Stomach smooth muscle (tissue), 2 donors: Measurements from ENCODE around the gene MAP3K2.

Experiments used
- H3K27ac ChIP-seq: one replicate; pipeline ENCODE4 v1.7.0; 2013; ENCODE audit warnings: mild to moderate bottlenecking, low read length, inconsistent platforms
- H3K27me3 ChIP-seq, 2 donors: one replicate each; pipeline ENCODE4 v1.7.0; 2013; ENCODE audit warnings: low read length in 2 of 2; ENCODE audit not compliant: insufficient read depth in 2 of 2, control insufficient read depth in 1 of 2
- H3K36me3 ChIP-seq, 2 donors: one replicate each; pipeline ENCODE4 v1.7.0; 2013; ENCODE audit warnings: low read length in 2 of 2; ENCODE audit not compliant: control insufficient read depth in 2 of 2, insufficient read depth in 2 of 2
- H3K4me1 ChIP-seq: one replicate; pipeline ENCODE4 v1.7.0; 2013; ENCODE audit warnings: low read length; ENCODE audit not compliant: control insufficient read depth, insufficient read depth
- H3K4me3 ChIP-seq, 2 donors: one replicate each; pipeline ENCODE4 v1.7.0; 2013; ENCODE audit warnings: low read length in 2 of 2
- H3K9ac ChIP-seq, 2 donors: one replicate each; pipeline ENCODE4 v1.7.0; 2013; ENCODE audit warnings: low read length in 2 of 2, mild to moderate bottlenecking in 1 of 2
- H3K9me3 ChIP-seq, 2 donors: one replicate each; pipeline ENCODE4 v1.7.0; 2013; ENCODE audit warnings: low read length in 2 of 2; ENCODE audit not compliant: control insufficient read depth in 2 of 2
- donor health status: healthy.
- donor health status: Pancreatic carcinoma.

Gene MAP3K2

DNA sequence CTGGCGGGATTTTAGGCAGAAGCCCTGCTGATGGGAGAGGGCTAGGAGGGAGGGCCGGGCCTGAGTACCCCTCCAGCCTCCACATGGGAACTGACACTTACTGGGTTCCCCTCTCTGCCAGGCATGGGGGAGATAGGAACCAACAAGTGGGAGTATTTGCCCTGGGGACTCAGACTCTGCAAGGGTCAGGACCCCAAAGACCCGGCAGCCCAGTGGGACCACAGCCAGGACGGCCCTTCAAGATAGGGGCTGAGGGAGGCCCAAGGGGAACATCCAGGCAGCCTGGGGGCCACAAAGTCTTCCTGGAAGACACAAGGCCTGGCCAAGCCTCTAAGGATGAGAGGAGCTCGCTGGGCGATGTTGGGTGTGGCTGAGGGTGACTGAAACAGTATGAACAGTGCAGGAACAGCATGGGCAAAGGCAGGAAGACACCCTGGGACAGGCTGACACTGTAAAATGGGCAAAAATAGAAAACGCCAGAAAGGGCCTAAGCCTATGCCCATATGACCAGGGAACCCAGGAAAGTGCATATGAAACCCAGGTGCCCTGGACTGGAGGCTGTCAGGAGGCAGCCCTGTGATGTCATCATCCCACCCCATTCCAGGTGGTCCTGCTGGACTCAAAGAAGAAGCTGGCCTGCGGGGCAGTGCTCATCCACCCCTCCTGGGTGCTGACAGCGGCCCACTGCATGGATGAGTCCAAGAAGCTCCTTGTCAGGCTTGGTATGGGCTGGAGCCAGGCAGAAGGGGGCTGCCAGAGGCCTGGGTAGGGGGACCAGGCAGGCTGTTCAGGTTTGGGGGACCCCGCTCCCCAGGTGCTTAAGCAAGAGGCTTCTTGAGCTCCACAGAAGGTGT, 39.0 kb upstream of the MAP3K2 start:
- no peaks in the 10 kb centered on the region for H3K36me3 ChIP-seq
- no peak overlapping the region for H3K9ac ChIP-seq
- peaks cover 25 to 26% of the 10 kb centered on the region in 2 donors for H3K27me3 ChIP-seq
- H3K9me3 ChIP-seq: no peaks in the 10 kb centered on the region
- no peak overlapping the region for H3K27ac ChIP-seq
- H3K4me3 ChIP-seq: no peak overlapping the region
- peaks cover 9% of the 10 kb centered on the region for H3K4me1 ChIP-seq

DNA sequence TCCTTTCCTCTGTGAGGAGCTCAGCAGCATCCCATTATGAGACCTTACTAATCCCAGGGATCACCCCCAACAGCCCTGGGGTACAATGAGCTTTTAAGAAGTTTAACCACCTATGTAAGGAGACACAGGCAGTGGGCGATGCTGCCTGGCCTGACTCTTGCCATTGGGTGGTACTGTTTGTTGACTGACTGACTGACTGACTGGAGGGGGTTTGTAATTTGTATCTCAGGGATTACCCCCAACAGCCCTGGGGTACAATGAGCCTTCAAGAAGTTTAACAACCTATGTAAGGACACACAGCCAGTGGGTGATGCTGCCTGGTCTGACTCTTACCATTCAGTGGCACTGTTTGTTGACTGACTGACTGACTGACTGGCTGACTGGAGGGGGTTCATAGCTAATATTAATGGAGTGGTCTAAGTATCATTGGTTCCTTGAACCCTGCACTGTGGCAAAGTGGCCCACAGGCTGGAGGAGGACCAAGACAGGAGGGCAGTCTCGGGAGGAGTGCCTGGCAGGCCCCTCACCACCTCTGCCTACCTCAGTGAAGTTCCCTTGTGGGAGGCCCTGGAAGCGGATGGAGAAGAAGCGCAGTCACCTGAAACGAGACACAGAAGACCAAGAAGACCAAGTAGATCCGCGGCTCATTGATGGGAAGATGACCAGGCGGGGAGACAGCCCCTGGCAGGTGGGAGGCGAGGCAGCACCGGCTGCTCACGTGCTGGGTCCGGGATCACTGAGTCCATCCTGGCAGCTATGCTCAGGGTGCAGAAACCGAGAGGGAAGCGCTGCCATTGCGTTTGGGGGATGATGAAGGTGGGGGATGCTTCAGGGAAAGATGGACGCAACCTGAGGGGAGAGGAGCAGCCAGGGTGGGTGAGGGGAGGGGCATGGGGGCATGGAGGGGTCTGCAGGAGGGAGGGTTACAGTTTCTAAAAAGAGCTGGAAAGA, 38.0 kb upstream of the MAP3K2 start:
- H3K9me3 ChIP-seq: no peaks in the 10 kb centered on the region
- no peaks in the 10 kb centered on the region for H3K36me3 ChIP-seq
- H3K27me3 ChIP-seq: peaks cover 30 to 34% of the 10 kb centered on the region in 2 donors
- H3K27ac ChIP-seq: no peak overlapping the region
- peaks cover 9% of the 10 kb centered on the region for H3K4me1 ChIP-seq
- no peak overlapping the region for H3K9ac ChIP-seq
- no peak overlapping the region for H3K4me3 ChIP-seq

DNA sequence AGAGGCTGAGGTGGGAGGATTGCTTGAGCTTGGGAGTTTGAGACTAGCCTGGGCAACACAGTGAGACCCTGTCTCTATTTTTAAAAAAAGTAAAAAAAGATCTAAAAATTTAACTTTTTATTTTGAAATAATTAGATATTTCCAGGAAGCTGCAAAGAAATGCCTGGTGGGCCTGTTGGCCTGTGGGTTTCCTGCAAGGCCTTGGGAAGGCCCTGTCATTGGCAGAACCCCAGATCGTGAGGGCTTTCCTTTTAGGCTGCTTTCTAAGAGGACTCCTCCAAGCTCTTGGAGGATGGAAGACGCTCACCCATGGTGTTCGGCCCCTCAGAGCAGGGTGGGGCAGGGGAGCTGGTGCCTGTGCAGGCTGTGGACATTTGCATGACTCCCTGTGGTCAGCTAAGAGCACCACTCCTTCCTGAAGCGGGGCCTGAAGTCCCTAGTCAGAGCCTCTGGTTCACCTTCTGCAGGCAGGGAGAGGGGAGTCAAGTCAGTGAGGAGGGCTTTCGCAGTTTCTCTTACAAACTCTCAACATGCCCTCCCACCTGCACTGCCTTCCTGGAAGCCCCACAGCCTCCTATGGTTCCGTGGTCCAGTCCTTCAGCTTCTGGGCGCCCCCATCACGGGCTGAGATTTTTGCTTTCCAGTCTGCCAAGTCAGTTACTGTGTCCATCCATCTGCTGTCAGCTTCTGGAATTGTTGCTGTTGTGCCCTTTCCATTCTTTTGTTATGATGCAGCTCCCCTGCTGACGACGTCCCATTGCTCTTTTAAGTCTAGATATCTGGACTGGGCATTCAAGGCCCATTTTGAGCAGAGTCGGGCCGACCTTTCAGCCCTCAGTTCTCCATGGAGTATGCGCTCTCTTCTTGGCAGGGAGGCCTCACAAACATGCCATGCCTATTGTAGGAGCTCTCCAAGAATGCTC, 37.1 kb upstream of the MAP3K2 start:
- peaks cover 9% of the 10 kb centered on the region for H3K4me1 ChIP-seq
- H3K27ac ChIP-seq: no peak overlapping the region
- no peak overlapping the region for H3K9ac ChIP-seq
- H3K36me3 ChIP-seq: no peaks in the 10 kb centered on the region
- peaks cover 33 to 34% of the 10 kb centered on the region in 2 donors for H3K27me3 ChIP-seq
- no peaks in the 10 kb centered on the region for H3K9me3 ChIP-seq
- H3K4me3 ChIP-seq: no peak overlapping the region

DNA sequence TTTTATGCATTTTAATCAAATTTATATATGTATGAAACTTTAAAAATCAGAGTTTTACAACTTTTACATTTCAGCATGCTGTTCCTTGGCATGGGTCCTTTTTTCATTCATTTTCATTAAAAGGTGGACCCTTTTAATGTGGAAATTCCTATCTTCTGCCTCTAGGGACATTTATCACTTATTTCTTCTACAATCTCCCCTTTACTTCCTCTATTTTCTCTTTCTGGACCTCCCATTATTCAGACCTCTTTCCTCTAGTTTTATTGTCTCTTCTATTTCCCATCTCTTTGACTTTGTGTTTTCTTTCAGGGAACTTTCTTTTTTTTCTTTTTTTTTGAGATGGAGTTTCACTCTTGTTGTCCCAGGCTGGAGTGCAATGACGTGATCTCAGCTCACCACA, 36.1 kb upstream of the MAP3K2 start:
- H3K27me3 ChIP-seq: peaks cover 33 to 34% of the 10 kb centered on the region in 2 donors
- H3K4me3 ChIP-seq: peak overlapping the region in 1 of 2 donors; percentile 44
- H3K9ac ChIP-seq: no peak overlapping the region
- no peaks in the 10 kb centered on the region for H3K9me3 ChIP-seq
- H3K27ac ChIP-seq: no peak overlapping the region
- H3K4me1 ChIP-seq: peaks cover 9% of the 10 kb centered on the region
- H3K36me3 ChIP-seq: no peaks in the 10 kb centered on the region

DNA sequence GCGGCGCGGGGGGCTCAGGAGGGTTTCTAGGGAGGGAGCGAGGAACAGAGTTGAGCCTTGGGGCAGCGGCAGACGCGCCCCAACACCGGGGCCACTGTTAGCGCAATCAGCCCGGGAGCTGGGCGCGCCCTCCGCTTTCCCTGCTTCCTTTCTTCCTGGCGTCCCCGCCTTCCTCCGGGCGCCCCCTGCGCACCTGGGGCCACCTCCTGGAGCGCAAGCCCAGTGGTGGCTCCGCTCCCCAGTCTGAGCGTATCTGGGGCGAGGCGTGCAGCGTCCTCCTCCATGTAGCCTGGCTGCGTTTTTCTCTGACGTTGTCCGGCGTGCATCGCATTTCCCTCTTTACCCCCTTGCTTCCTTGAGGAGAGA, 35.7 kb upstream of the MAP3K2 start:
- H3K27ac ChIP-seq: no peak overlapping the region
- H3K36me3 ChIP-seq: no peaks in the 10 kb centered on the region
- H3K9me3 ChIP-seq: no peaks in the 10 kb centered on the region
- H3K9ac ChIP-seq: no peak overlapping the region
- peaks cover 9% of the 10 kb centered on the region for H3K4me1 ChIP-seq
- peaks cover 34 to 37% of the 10 kb centered on the region in 2 donors for H3K27me3 ChIP-seq
- peak overlapping the region; percentile 35 to 44 for H3K4me3 ChIP-seq

DNA sequence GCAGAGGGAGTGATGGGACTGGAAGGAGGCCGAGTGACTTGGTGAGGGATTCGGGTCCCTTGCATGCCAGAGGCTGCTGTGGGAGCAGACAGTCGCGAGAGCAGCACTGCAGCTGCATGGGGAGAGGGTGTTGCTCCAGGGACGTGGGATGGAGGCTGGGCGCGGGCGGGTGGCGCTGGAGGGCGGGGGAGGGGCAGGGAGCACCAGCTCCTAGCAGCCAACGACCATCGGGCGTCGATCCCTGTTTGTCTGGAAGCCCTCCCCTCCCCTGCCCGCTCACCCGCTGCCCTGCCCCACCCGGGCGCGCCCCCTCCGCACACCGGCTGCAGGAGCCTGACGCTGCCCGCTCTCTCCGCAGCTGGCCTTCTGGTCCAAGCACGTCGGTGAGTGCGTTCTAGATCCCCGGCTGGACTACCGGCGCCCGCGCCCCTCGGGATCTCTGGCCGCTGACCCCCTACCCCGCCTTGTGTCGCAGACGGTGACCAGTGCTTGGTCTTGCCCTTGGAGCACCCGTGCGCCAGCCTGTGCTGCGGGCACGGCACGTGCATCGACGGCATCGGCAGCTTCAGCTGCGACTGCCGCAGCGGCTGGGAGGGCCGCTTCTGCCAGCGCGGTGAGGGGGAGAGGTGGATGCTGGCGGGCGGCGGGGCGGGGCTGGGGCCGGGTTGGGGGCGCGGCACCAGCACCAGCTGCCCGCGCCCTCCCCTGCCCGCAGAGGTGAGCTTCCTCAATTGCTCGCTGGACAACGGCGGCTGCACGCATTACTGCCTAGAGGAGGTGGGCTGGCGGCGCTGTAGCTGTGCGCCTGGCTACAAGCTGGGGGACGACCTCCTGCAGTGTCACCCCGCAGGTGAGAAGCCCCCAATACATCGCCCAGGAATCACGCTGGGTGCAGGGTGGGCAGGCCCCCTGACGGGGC, 35.0 kb upstream of the MAP3K2 start:
- H3K4me1 ChIP-seq: peaks cover 9% of the 10 kb centered on the region
- peak overlapping the region in 1 of 2 donors; percentile 44 for H3K4me3 ChIP-seq
- no peaks in the 10 kb centered on the region for H3K9me3 ChIP-seq
- peaks cover 34 to 42% of the 10 kb centered on the region in 2 donors for H3K27me3 ChIP-seq
- no peak overlapping the region for H3K27ac ChIP-seq
- H3K36me3 ChIP-seq: no peaks in the 10 kb centered on the region
- no peak overlapping the region for H3K9ac ChIP-seq

DNA sequence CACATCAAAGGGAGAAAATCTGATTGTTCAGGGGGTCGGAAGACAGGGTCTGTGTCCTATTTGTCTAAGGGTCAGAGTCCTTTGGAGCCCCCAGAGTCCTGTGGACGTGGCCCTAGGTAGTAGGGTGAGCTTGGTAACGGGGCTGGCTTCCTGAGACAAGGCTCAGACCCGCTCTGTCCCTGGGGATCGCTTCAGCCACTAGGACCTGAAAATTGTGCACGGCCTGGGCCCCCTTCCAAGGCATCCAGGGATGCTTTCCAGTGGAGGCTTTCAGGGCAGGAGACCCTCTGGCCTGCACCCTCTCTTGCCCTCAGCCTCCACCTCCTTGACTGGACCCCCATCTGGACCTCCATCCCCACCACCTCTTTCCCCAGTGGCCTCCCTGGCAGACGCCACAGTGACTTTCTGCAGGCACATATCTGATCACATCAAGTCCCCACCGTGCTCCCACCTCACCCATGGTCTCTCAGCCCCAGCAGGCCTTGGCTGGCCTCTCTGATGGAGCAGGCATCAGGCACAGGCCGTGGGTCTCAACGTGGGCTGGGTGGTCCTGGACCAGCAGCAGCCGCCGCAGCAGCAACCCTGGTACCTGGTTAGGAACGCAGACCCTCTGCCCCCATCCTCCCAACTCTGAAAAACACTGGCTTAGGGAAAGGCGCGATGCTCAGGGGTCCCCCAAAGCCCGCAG, 34.2 kb upstream of the MAP3K2 start:
- H3K27ac ChIP-seq: no peak overlapping the region
- H3K27me3 ChIP-seq: peaks cover 36 to 49% of the 10 kb centered on the region in 2 donors
- no peaks in the 10 kb centered on the region for H3K9me3 ChIP-seq
- H3K4me3 ChIP-seq: no peak overlapping the region
- no peak overlapping the region for H3K9ac ChIP-seq
- H3K4me1 ChIP-seq: peaks cover 9% of the 10 kb centered on the region
- no peaks in the 10 kb centered on the region for H3K36me3 ChIP-seq

DNA sequence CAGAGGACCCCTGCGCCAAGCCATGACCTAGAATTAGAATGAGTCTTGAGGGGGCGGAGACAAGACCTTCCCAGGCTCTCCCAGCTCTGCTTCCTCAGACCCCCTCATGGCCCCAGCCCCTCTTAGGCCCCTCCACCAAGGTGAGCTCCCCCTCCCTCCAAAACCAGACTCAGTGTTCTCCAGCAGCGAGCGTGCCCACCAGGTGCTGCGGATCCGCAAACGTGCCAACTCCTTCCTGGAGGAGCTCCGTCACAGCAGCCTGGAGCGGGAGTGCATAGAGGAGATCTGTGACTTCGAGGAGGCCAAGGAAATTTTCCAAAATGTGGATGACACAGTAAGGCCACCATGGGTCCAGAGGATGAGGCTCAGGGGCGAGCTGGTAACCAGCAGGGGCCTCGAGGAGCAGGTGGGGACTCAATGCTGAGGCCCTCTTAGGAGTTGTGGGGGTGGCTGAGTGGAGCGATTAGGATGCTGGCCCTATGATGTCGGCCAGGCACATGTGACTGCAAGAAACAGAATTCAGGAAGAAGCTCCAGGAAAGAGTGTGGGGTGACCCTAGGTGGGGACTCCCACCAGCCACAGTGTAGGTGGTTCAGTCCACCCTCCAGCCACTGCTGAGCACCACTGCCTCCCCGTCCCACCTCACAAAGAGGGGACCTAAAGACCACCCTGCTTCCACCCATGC, 33.5 kb upstream of the MAP3K2 start:
- Histone ChIP-seq H3K4me3 (no peak overlapping the region), H3K9me3 (no peaks in the 10 kb centered on the region), H3K27me3 (peaks cover 44 to 57% of the 10 kb centered on the region in 2 donors), H3K27ac (no peak overlapping the region), H3K9ac (no peak overlapping the region), H3K4me1 (peaks cover 11% of the 10 kb centered on the region), H3K36me3 (no peaks in the 10 kb centered on the region)
